B cell (primary cell): Measurements from ENCODE around the gene LDLRAD3. TPM values are rescaled to one million over a fixed set of nuclear protein-coding genes. Genes with fewer than 3 reads are reported as not detected.

ENCODE experiments used
- ATAC-seq: fragments of 200-7000 bp; cut with Tn5 transposase; one replicate; pipeline ENCODE4 v1.10.0; 2021; ENCODE audit warnings: low read depth, mild to moderate bottlenecking, moderate number of reproducible peaks, moderate library complexity
- CTCF ChIA-PET: fragments of 350-600 bp; sonication (Branson Sonifier 250); formaldehyde crosslinking; loops from one replicate; lab custom pipeline; 2021; ENCODE audit warnings: antibody characterized with exemption, inconsistent platforms; lab: Charles Lee
- POLR2A ChIA-PET: fragments of 350-600 bp; sonication (Branson Sonifier 250); formaldehyde crosslinking; loops from one replicate; lab custom pipeline; 2021; ENCODE audit warnings: antibody characterized with exemption; lab: Charles Lee
- DNase-seq: peaks from one replicate; pipeline ENCODE4 v3.0.0; 2013
- H2AFZ ChIP-seq: 2 replicates; pipeline ENCODE4 v1.6.1; 2012; ENCODE audit warnings: mild to moderate bottlenecking, low read depth, low read length; ENCODE audit not compliant: insufficient read depth, poor library complexity, severe bottlenecking
- H3K27ac ChIP-seq, 2 donors: 1 replicate in 1 of 2; 2 replicates in 1 of 2; pipeline ENCODE4 v1.5.1; 2012 to 2013; ENCODE audit warnings: low read length in 2 of 2, mild to moderate bottlenecking in 2 of 2, moderate library complexity in 1 of 2
- H3K27me3 ChIP-seq, 4 experiments: fragments of 200-600 bp in 1 of 4; sonication (generic) in 1 of 4; replicated peaks in 1 of 4; 1 replicate in 2 of 4; 2 replicates in 2 of 4; pipeline versions ENCODE4 v1.6.1 to v1.7.0; 2013 to 2016; ENCODE audit warnings: low read length in 3 of 4, mild to moderate bottlenecking in 2 of 4, mixed read lengths in 1 of 4, moderate library complexity in 1 of 4; ENCODE audit not compliant: insufficient read depth in 4 of 4, control insufficient read depth in 3 of 4; ENCODE audit errors: control extremely low read depth in 1 of 4
- H3K36me3 ChIP-seq, 2 experiments: replicated peaks in 1 of 2; 1 replicate in 1 of 2; 2 replicates in 1 of 2; pipeline versions ENCODE4 v1.6.1 to v1.7.1; 2013; ENCODE audit warnings: low read length in 1 of 2; ENCODE audit not compliant: insufficient read depth in 2 of 2, control insufficient read depth in 1 of 2; ENCODE audit errors: control extremely low read depth in 1 of 2, extremely low read depth in 1 of 2
- H3K4me1 ChIP-seq, 2 donors: fragments of 200-600 bp in 1 of 2; sonication (generic) in 1 of 2; 1 replicate in 1 of 2; 2 replicates in 1 of 2; pipeline versions ENCODE4 v1.5.1 to v1.6.1; 2013 to 2017; ENCODE audit warnings: low read length in 2 of 2; ENCODE audit not compliant: control insufficient read depth in 2 of 2, insufficient read depth in 2 of 2
- H3K4me2 ChIP-seq: replicated peaks from 2 replicates; pipeline ENCODE3; 2012; ENCODE audit warnings: mild to moderate bottlenecking, low read depth, low read length; ENCODE audit not compliant: poor library complexity, severe bottlenecking
- H3K4me3 ChIP-seq, 5 experiments: fragments of 200-600 bp in 1 of 5; sonication (generic) in 1 of 5; 1 replicate in 3 of 5; 2 replicates in 2 of 5; pipeline versions ENCODE4 v1.5.1 to v1.7.0; 2011 to 2016; ENCODE audit warnings: low read length in 4 of 5, mild to moderate bottlenecking in 4 of 5, low read depth in 2 of 5, control low read depth in 1 of 5, moderate library complexity in 1 of 5; ENCODE audit not compliant: insufficient read depth in 1 of 5; ENCODE audit errors: control extremely low read depth in 1 of 5, extremely low read depth in 1 of 5
- H3K79me2 ChIP-seq: fragments of 200-600 bp; sonication (generic); one replicate; pipeline ENCODE4 v1.6.0; 2016; ENCODE audit warnings: low read length; ENCODE audit not compliant: control insufficient read depth, insufficient read depth
- H3K9ac ChIP-seq: fragments of 200-600 bp; sonication (generic); 2 replicates; pipeline ENCODE4 v1.6.1; 2017; ENCODE audit warnings: mild to moderate bottlenecking, low read length, moderate library complexity
- H3K9me3 ChIP-seq, 3 donors: one replicate each; pipeline versions ENCODE4 v1.6.1 to v1.7.1; 2013; ENCODE audit warnings: low read length in 2 of 3; ENCODE audit not compliant: control insufficient read depth in 2 of 3, insufficient read depth in 1 of 3; ENCODE audit errors: control extremely low read depth in 1 of 3
- H4K20me1 ChIP-seq: 2 replicates; pipeline ENCODE4 v1.6.0; 2012; ENCODE audit warnings: mild to moderate bottlenecking, low read length; ENCODE audit not compliant: insufficient read depth, control insufficient read depth, poor library complexity, severe bottlenecking
- H3K27ac Mint-ChIP-seq: one replicate; pipeline ENCODE4 v1.8.0; 2021; ENCODE audit warnings: mixed read lengths
- H3K27me3 Mint-ChIP-seq: one replicate; pipeline ENCODE4 v1.8.0; 2021; ENCODE audit warnings: mixed read lengths
- H3K4me1 Mint-ChIP-seq: one replicate; pipeline ENCODE4 v1.8.0; 2021; ENCODE audit warnings: mixed read lengths
- H3K4me3 Mint-ChIP-seq: one replicate; pipeline ENCODE4 v1.8.0; 2021; ENCODE audit warnings: mixed read lengths
- H3K9me3 Mint-ChIP-seq: one replicate; pipeline ENCODE4 v1.8.0; 2022; ENCODE audit warnings: mixed read lengths; ENCODE audit not compliant: insufficient read depth
- CTCF ChIP-seq: fragments of 200-600 bp; IDR thresholded peaks from one replicate; pipeline ENCODE4 v1.8.0; 2022; ENCODE audit warnings: antibody characterized with exemption, mild to moderate bottlenecking
- EZH2 ChIP-seq: IDR thresholded peaks from 2 replicates; pipeline ENCODE4 v1.6.1; 2012; ENCODE audit warnings: borderline replicate concordance, low read depth, mild to moderate bottlenecking, moderate library complexity, low read length; ENCODE audit not compliant: insufficient read depth, poor library complexity, severe bottlenecking
- WGBS: methylation state at CpG from one replicate; pipeline ENCODE4 v1.1.5; 2013; ENCODE audit warnings: missing lambda C conversion rate; ENCODE audit not compliant: insufficient coverage; 5-methylcytosine and 5-hydroxymethylcytosine counted together
- intact Hi-C: fragments of 100-400 bp; cut with micrococcal nuclease; formaldehyde crosslinking; loops from one replicate; pipeline ENCODE4 v1.10.0; 2022
- polyA plus RNA-seq: library from polyadenylated mRNA; depleted of rRNA; stranded (reverse); fragments of >200 nt; gene quantifications from 2 replicates; pipeline ENCODE4 v1.2.3, GENCODE V29; 2012
- total RNA-seq, 2 donors: library from RNA; stranded (reverse); fragments of 120-200 nt in 1 of 2; gene quantifications; 1 replicate in 1 of 2; 2 replicates in 1 of 2; pipeline versions ENCODE4 v1.2.3 to v1.2.4, GENCODE V29; 2013 to 2022

LDLRAD3 gene
- total and polyA plus RNA-seq, 2 donors (not counting 1 experiment from before 2014, with no cell fraction given): 0.01 TPM; not detected in 1

DNA sequence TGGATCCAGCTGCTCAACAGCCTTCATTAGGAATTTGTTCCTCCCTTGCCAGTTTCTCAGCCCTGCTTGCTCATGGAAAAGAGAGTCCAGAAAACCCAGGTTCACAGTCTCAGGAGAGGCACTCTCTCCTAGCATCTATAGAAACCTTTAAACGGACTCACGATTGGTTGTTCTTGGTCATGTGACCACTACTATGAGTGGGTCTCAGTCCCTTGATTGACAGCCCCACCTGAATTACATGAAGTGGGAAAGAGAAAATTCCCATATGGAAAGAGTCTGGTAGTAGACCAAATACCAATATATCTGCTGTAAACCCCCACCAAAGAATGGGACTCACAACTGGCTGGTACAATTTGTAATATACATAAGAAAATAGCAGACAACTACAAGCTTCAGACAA is 291.0 kb downstream of the LDLRAD3 start:
- H3K4me1 Mint-ChIP-seq: no peaks in the 10 kb centered on the region
- ATAC-seq: no peak
- Histone ChIP-seq H3K27ac (no peak overlapping the region), H3K4me2 (no peak overlapping the region), H3K79me2 (no peaks in the 10 kb centered on the region), H3K9me3 (no peaks in the 10 kb centered on the region), H3K36me3 (no peaks in the 10 kb centered on the region), H3K9ac (no peak overlapping the region), H2AFZ (no peak overlapping the region), H3K4me1 (no peaks in the 10 kb centered on the region), H3K27me3 (no peaks in the 10 kb centered on the region), H3K4me3 (no peak overlapping the region), H4K20me1 (no peaks in the 10 kb centered on the region)
- 100% methylated on average over 2 of the region's 2 CpGs for WGBS
- TF ChIP-seq CTCF: no peak
- TF ChIP-seq EZH2: no peak
- intact Hi-C loops: no loop called here
- no peak overlapping the region for H3K4me3 Mint-ChIP-seq
- CTCF ChIA-PET: no interaction called here
- H3K27me3 Mint-ChIP-seq: peaks cover 20% of the 10 kb centered on the region
- DNase-seq: no peak
- no peak overlapping the region for H3K27ac Mint-ChIP-seq
- H3K9me3 Mint-ChIP-seq: no peaks in the 10 kb centered on the region
- POLR2A ChIA-PET: no interaction called here

DNA sequence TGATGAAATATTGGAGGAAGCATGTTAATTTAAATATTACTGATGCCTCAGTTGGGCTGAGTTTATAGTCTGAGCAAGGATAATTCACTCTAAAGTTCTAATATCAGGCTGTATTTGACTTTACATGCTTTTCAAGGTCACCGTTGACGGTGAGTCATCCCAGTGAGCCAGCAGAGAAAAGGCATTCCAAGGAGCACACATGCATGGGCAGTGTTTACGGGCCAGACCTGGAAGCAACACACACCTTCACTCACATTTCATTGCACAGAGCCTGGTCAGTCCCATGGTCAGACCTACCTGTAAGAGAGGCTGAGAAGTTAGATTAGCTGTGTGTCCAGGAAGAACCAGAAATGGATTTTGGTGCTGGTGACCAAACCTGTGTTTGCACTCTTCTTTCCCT is 291.9 kb downstream of the LDLRAD3 start:
- Histone ChIP-seq H3K4me2 (no peak overlapping the region), H3K4me3 (no peak overlapping the region), H3K4me1 (no peaks in the 10 kb centered on the region), H3K79me2 (no peaks in the 10 kb centered on the region), H4K20me1 (no peaks in the 10 kb centered on the region), H3K27ac (no peak overlapping the region), H3K9ac (no peak overlapping the region), H3K9me3 (no peaks in the 10 kb centered on the region), H3K36me3 (no peaks in the 10 kb centered on the region), H3K27me3 (no peaks in the 10 kb centered on the region), H2AFZ (no peak overlapping the region)
- ChIA-PET CTCF (no interaction called here), POLR2A (no interaction called here)
- intact Hi-C loops: no loop called here
- Mint-ChIP-seq H3K9me3 (no peaks in the 10 kb centered on the region), H3K27ac (no peak overlapping the region), H3K27me3 (peaks cover 20% of the 10 kb centered on the region), H3K4me3 (no peak overlapping the region), H3K4me1 (no peaks in the 10 kb centered on the region)
- ATAC-seq: no peak
- no peak for DNase-seq
- 79% methylated on average over 2 of the region's 3 CpGs for WGBS
- no peak for TF ChIP-seq EZH2
- no peak for TF ChIP-seq CTCF
